Mucosa of descending colon (tissue), 3 donors: ENCODE data around the gene PDZRN4. TPM values are rescaled to one million over a fixed set of nuclear protein-coding genes. Genes with fewer than 3 reads are reported as not detected.

Source experiments
- ATAC-seq: fragments of 200-7000 bp; cut with Tn5 transposase; one replicate; pipeline ENCODE4 v1.9.1; 2020; ENCODE audit warnings: mild to moderate bottlenecking, moderate library complexity
- DNase-seq, 3 donors: peaks; one replicate each; pipeline ENCODE4 v3.0.0-alpha.2; 2020
- H3K36me3 ChIP-seq: fragments of 200-600 bp; one replicate; pipeline ENCODE4 v1.8.0; 2021; ENCODE audit warnings: low read depth, mild to moderate bottlenecking
- H3K4me1 ChIP-seq: fragments of 200-600 bp; one replicate; pipeline ENCODE4 v1.8.0; 2021; ENCODE audit warnings: low read depth, mild to moderate bottlenecking
- H3K4me3 ChIP-seq: fragments of 200-600 bp; one replicate; pipeline ENCODE4 v1.8.0; 2021; ENCODE audit warnings: mild to moderate bottlenecking
- H3K9me3 ChIP-seq: fragments of 200-600 bp; one replicate; pipeline ENCODE4 v1.8.0; 2021; ENCODE audit warnings: mild to moderate bottlenecking
- intact Hi-C, 2 donors: fragments of 100-400 bp; cut with DNase I in 1 of 2; cut with micrococcal nuclease in 1 of 2; formaldehyde crosslinking; loops; one replicate each; pipeline versions ENCODE4 v1.11.0 to v1.11.1; 2022; cut with DNase I, micrococcal nuclease
- total RNA-seq, 3 donors: library from RNA; stranded (reverse); fragmentation: NEBNext Ultra II Directional in 2 of 3; extraction: Animal tissue kit (Norgen Biotek cat#: 25700) in 2 of 3; gene quantifications; one replicate each; pipeline versions ENCODE4 v1.2.1 to v1.2.4, GENCODE V29; 2021 to 2023
- TF ChIP-seq, protein P1 (sequence below): fragments of 200-600 bp; IDR thresholded peaks from one replicate; pipeline ENCODE4 v1.8.0; 2022; ENCODE audit warnings: antibody characterized with exemption, mild to moderate bottlenecking
- donor health status: DM: no; HTN: no; CAD: no; lungs with moderate emphysema.
- donor health status: DM: no; HTN: no; CAD: no.
- donor health status: DM: no; HTN: yes; CAD: no.

The PDZRN4 gene
- total RNA-seq, 3 donors from 2014 or later: 0.78 to 46.9 (median 2.0) TPM

- DNase-seq: no peak
- no peak for ATAC-seq
- Histone ChIP-seq H3K9me3 (no peaks in the 10 kb centered on the region), H3K36me3 (no peaks in the 10 kb centered on the region), H3K4me3 (no peak overlapping the region), H3K4me1 (no peaks in the 10 kb centered on the region)
- intact Hi-C loops: no loop called here
- TF ChIP-seq, protein P1, sequence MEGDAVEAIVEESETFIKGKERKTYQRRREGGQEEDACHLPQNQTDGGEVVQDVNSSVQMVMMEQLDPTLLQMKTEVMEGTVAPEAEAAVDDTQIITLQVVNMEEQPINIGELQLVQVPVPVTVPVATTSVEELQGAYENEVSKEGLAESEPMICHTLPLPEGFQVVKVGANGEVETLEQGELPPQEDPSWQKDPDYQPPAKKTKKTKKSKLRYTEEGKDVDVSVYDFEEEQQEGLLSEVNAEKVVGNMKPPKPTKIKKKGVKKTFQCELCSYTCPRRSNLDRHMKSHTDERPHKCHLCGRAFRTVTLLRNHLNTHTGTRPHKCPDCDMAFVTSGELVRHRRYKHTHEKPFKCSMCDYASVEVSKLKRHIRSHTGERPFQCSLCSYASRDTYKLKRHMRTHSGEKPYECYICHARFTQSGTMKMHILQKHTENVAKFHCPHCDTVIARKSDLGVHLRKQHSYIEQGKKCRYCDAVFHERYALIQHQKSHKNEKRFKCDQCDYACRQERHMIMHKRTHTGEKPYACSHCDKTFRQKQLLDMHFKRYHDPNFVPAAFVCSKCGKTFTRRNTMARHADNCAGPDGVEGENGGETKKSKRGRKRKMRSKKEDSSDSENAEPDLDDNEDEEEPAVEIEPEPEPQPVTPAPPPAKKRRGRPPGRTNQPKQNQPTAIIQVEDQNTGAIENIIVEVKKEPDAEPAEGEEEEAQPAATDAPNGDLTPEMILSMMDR: no peak
These were observed 156.8 kb downstream of the PDZRN4 start for GRCh38 chr12:41344776-41345470.

DNA sequence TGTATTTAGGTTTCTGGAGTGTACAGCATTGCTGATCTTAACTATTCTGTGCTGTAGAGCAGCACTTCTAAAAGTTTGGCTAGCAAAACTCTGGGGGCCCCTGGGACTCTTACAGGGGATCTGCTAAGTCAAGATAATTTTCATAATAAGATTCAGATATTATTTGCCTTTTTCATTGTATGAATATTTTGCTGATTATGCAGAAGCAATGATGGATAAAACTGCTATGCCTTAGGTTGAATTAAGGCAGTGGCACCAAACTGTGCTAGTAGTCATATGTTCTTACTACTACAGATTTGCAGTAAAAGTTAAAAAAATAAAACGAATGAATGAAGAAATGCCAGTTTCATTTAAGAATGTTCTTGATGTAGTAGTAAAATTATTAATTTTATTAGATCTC, 160.1 kb downstream of the PDZRN4 start:
- ATAC-seq (no peak), DNase-seq (no peak)
- TF ChIP-seq, protein P1: no peak
- intact Hi-C loops: no loop called here
- no peaks in the 10 kb centered on the region for H3K4me1 ChIP-seq
- no peak overlapping the region for H3K4me3 ChIP-seq
- H3K36me3 ChIP-seq: no peaks in the 10 kb centered on the region
- H3K9me3 ChIP-seq: no peaks in the 10 kb centered on the region

GRCh38 chr12:41356181-41356580, 168.1 kb downstream of the PDZRN4 start:
- no peak for DNase-seq
- H3K4me1 ChIP-seq: no peaks in the 10 kb centered on the region
- TF ChIP-seq, protein P1: no peak
- no peak for ATAC-seq
- H3K9me3 ChIP-seq: no peaks in the 10 kb centered on the region
- intact Hi-C loops: no loop called here
- no peak overlapping the region for H3K4me3 ChIP-seq
- no peaks in the 10 kb centered on the region for H3K36me3 ChIP-seq

DNA sequence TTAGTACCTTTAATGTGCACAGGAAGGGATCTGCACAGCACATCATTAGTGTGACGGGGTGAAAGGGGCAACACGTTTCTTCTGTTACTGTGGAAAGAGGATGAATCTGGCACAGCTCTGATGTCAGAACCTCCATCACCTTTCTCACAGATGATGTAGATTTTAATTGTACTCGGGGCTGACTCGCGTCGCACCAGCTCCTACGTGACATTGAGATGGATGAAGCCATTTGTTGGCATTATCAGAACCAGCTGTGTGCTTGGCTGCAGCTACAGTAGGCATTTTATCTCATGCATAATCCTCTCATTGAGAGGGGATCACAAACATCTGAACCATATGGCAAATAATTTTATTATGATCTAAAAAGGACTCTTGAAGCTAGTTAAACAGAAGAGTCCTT, 173.6 kb downstream of the PDZRN4 start:
- Histone ChIP-seq H3K4me3 (no peak overlapping the region), H3K9me3 (no peaks in the 10 kb centered on the region), H3K4me1 (no peaks in the 10 kb centered on the region), H3K36me3 (no peaks in the 10 kb centered on the region)
- ATAC-seq (no peak), DNase-seq (no peak)
- TF ChIP-seq, protein P1: no peak
- intact Hi-C loops: no loop called here

- intact Hi-C loops: no loop called here
- no peaks in the 10 kb centered on the region for H3K36me3 ChIP-seq
- TF ChIP-seq, protein P1: no peak
- no peak for ATAC-seq
- H3K4me1 ChIP-seq: no peaks in the 10 kb centered on the region
- no peaks in the 10 kb centered on the region for H3K9me3 ChIP-seq
- no peak overlapping the region for H3K4me3 ChIP-seq
- DNase-seq: no peak
These were observed 174.4 kb downstream of the PDZRN4 start for GRCh38 chr12:41362510-41362909.

DNA sequence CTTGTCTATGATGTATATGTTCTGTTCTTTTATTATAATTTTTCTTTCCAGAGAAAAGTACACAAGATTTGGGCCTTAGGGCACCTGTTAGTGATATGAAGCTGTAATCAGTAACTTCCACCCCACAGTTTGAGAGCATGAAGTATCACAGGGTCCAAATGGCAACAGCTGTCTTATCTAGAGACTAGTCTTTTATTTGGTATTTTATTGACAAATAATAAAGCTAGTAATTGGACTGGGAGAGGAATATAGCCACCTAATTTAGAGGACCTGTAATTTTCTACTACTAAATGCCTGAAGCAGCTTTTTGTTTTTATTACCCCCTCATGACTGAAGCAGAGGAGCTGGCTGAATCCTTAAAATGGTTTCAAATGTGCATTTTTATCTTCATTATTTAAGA, 174.8 kb downstream of the PDZRN4 start:
- intact Hi-C loops: no loop called here
- H3K36me3 ChIP-seq: no peaks in the 10 kb centered on the region
- H3K9me3 ChIP-seq: no peaks in the 10 kb centered on the region
- TF ChIP-seq, protein P1: no peak
- no peak for ATAC-seq
- no peaks in the 10 kb centered on the region for H3K4me1 ChIP-seq
- H3K4me3 ChIP-seq: no peak overlapping the region
- DNase-seq: no peak
